Astrocyte (in vitro differentiated cells and primary cell): Measurements from ENCODE around the gene ARHGEF2. TPM values are rescaled to one million over a fixed set of nuclear protein-coding genes. Genes with fewer than 3 reads are reported as not detected.

Source experiments
- DNase-seq: peaks from one replicate; pipeline ENCODE4 v3.0.0-alpha.2; 2010; ENCODE audit warnings: low read depth
- FAIRE-seq: peaks from 2 replicates; lab custom pipeline; 2011; peaks lifted over from hg19 to GRCh38; lab: Jason Lieb, UNC
- H2AFZ ChIP-seq: 2 replicates; pipeline ENCODE4 v1.6.0; 2012; ENCODE audit warnings: low read depth, low read length, inconsistent platforms
- H3K27ac ChIP-seq: 2 replicates; pipeline ENCODE4 v1.5.1; 2011; ENCODE audit warnings: low read depth, low read length, inconsistent platforms
- H3K27me3 ChIP-seq: 2 replicates; pipeline ENCODE4 v1.6.0; 2011; ENCODE audit warnings: low read length, inconsistent platforms; ENCODE audit not compliant: insufficient read depth
- H3K36me3 ChIP-seq: 2 replicates; pipeline ENCODE4 v1.5.1; 2011; ENCODE audit warnings: low read length, inconsistent platforms; ENCODE audit not compliant: insufficient read depth
- H3K4me1 ChIP-seq: 2 replicates; pipeline ENCODE4 v1.5.1; 2011; ENCODE audit warnings: low read length, inconsistent platforms; ENCODE audit not compliant: insufficient read depth
- H3K4me2 ChIP-seq: 2 replicates; pipeline ENCODE4 v1.6.0; 2012; ENCODE audit warnings: low read length, inconsistent platforms
- H3K4me3 ChIP-seq: 2 replicates; pipeline ENCODE4 v1.5.1; 2011; ENCODE audit warnings: low read depth, mild to moderate bottlenecking, low read length, inconsistent platforms; ENCODE audit not compliant: insufficient read depth
- H3K79me2 ChIP-seq: 2 replicates; pipeline ENCODE4 v1.6.0; 2012; ENCODE audit warnings: mild to moderate bottlenecking, low read length, inconsistent platforms; ENCODE audit not compliant: insufficient read depth
- H3K9ac ChIP-seq: 2 replicates; pipeline ENCODE4 v1.6.0; 2012; ENCODE audit warnings: mild to moderate bottlenecking, low read length, inconsistent platforms
- H3K9me3 ChIP-seq: 2 replicates; pipeline ENCODE4 v1.5.1; 2012; ENCODE audit warnings: low read depth, mild to moderate bottlenecking, low read length, inconsistent platforms; ENCODE audit not compliant: insufficient read depth
- H4K20me1 ChIP-seq: 2 replicates; pipeline ENCODE4 v1.6.0; 2012; ENCODE audit warnings: low read length, inconsistent platforms; ENCODE audit not compliant: insufficient read depth
- H3K27ac Mint-ChIP-seq: one replicate; pipeline ENCODE4 v1.8.0; 2021; ENCODE audit warnings: mild to moderate bottlenecking, mixed read lengths; ENCODE audit not compliant: unreplicated experiment
- H3K27me3 Mint-ChIP-seq: one replicate; pipeline ENCODE4 v1.8.0; 2021; ENCODE audit warnings: low read depth, mixed read lengths; ENCODE audit not compliant: unreplicated experiment
- H3K36me3 Mint-ChIP-seq: one replicate; pipeline ENCODE4 v1.8.0; 2021; ENCODE audit warnings: low read depth, mixed read lengths; ENCODE audit not compliant: unreplicated experiment
- H3K4me1 Mint-ChIP-seq: one replicate; pipeline ENCODE4 v1.8.0; 2021; ENCODE audit warnings: low read depth, mixed read lengths; ENCODE audit not compliant: unreplicated experiment
- H3K4me3 Mint-ChIP-seq: one replicate; pipeline ENCODE4 v1.8.0; 2021; ENCODE audit warnings: mild to moderate bottlenecking, moderate library complexity, mixed read lengths; ENCODE audit not compliant: unreplicated experiment
- H3K9me3 Mint-ChIP-seq: one replicate; pipeline ENCODE4 v1.8.0; 2021; ENCODE audit warnings: mild to moderate bottlenecking, mixed read lengths; ENCODE audit not compliant: unreplicated experiment
- CTCF ChIP-seq: IDR thresholded peaks from 2 replicates; pipeline ENCODE4 v1.5.1; 2011; ENCODE audit warnings: low read depth, mild to moderate bottlenecking, inconsistent platforms, low read length, moderate library complexity; ENCODE audit not compliant: insufficient read depth
- EZH2 ChIP-seq: IDR thresholded peaks from 2 replicates; pipeline ENCODE4 v1.6.1; 2012; ENCODE audit warnings: mild to moderate bottlenecking, low read length, inconsistent platforms; ENCODE audit not compliant: insufficient read depth
- total RNA-seq: library from RNA; stranded (reverse); gene quantifications from 2 replicates; pipeline ENCODE4 v1.2.1, GENCODE V29; 2021

Gene ARHGEF2
- total RNA-seq, 1 donor from 2014 or later, result 99.3 TPM

GRCh38 chr1:156001021-156001661, 22.8 kb upstream of the ARHGEF2 start:
- DNase-seq (no peak), FAIRE-seq (no peak)
- H4K20me1 ChIP-seq, result no peaks in the 10 kb centered on the region
- TF ChIP-seq CTCF (no peak), EZH2 (no peak)
- no peak overlapping the region for H3K9ac ChIP-seq
- Mint-ChIP-seq H3K27ac (no peak overlapping the region), H3K4me1 (no peaks in the 10 kb centered on the region), H3K4me3 (no peak overlapping the region), H3K36me3 (no peaks in the 10 kb centered on the region), H3K9me3 (no peaks in the 10 kb centered on the region), H3K27me3 (peaks cover 7% of the 10 kb centered on the region)
- H3K4me2 ChIP-seq, result no peak overlapping the region
- H3K27ac ChIP-seq, result no peak overlapping the region
- H2AFZ ChIP-seq, result no peak overlapping the region
- no peaks in the 10 kb centered on the region for H3K4me1 ChIP-seq
- H3K4me3 ChIP-seq, result no peak overlapping the region
- H3K27me3 ChIP-seq, result no peaks in the 10 kb centered on the region
- H3K79me2 ChIP-seq, result no peaks in the 10 kb centered on the region
- H3K36me3 ChIP-seq, result no peaks in the 10 kb centered on the region
- no peaks in the 10 kb centered on the region for H3K9me3 ChIP-seq

- no peaks in the 10 kb centered on the region for H3K4me1 ChIP-seq
- no peak for FAIRE-seq
- H3K4me3 Mint-ChIP-seq, result no peak overlapping the region
These were observed 21.6 kb upstream of the ARHGEF2 start for GRCh38 chr1:155999964-156000363.

More at GRCh38 chr1:155999964-156000363, 21.6 kb upstream of the ARHGEF2 start:
- no peak overlapping the region for H3K27ac ChIP-seq
- H4K20me1 ChIP-seq, result no peaks in the 10 kb centered on the region
- H3K9ac ChIP-seq, result no peak overlapping the region
- H3K27me3 Mint-ChIP-seq, result peaks cover 15% of the 10 kb centered on the region
- H3K4me3 ChIP-seq, result no peak overlapping the region
- no peak for DNase-seq
- H3K4me2 ChIP-seq, result no peak overlapping the region
- H3K9me3 Mint-ChIP-seq, result no peaks in the 10 kb centered on the region
- H3K9me3 ChIP-seq, result no peaks in the 10 kb centered on the region
- no peak for TF ChIP-seq EZH2
- TF ChIP-seq CTCF, result no peak
- no peaks in the 10 kb centered on the region for H3K27me3 ChIP-seq
- H3K27ac Mint-ChIP-seq, result no peak overlapping the region
- H3K36me3 ChIP-seq, result no peaks in the 10 kb centered on the region
- H3K4me1 Mint-ChIP-seq, result no peaks in the 10 kb centered on the region
- H2AFZ ChIP-seq, result no peak overlapping the region
- H3K36me3 Mint-ChIP-seq, result no peaks in the 10 kb centered on the region
- H3K79me2 ChIP-seq, result no peaks in the 10 kb centered on the region
